Esophagus (tissue), 2 donors: ENCODE results near the gene AJM1. TPM values are rescaled to one million over a fixed set of nuclear protein-coding genes. Genes with fewer than 3 reads are reported as not detected.
"Not testable (repeated sequence)": the region's sequence is repeated elsewhere in the genome, so short reads cannot be mapped to it uniquely, and the experiment has no call there.

Experiments used
- H3K27ac ChIP-seq, 2 donors: one replicate each; pipeline ENCODE4 v1.5.1; 2013; ENCODE audit warnings: low read depth in 2 of 2, mild to moderate bottlenecking in 2 of 2, inconsistent platforms in 1 of 2, low read length in 1 of 2, moderate library complexity in 1 of 2
- H3K27me3 ChIP-seq, 2 donors: one replicate each; pipeline ENCODE4 v1.6.1; 2013; ENCODE audit warnings: low read length in 2 of 2, control low read depth in 1 of 2, mild to moderate bottlenecking in 1 of 2; ENCODE audit not compliant: insufficient read depth in 2 of 2, control insufficient read depth in 1 of 2
- H3K36me3 ChIP-seq, 2 donors: one replicate each; pipeline ENCODE4 v1.6.1; 2013; ENCODE audit warnings: low read length in 1 of 2; ENCODE audit not compliant: control insufficient read depth in 2 of 2, insufficient read depth in 2 of 2
- H3K4me1 ChIP-seq, 2 donors: one replicate each; pipeline ENCODE4 v1.6.1; 2013; ENCODE audit warnings: low read length in 1 of 2; ENCODE audit not compliant: control insufficient read depth in 2 of 2, insufficient read depth in 2 of 2
- H3K4me3 ChIP-seq, 2 donors: one replicate each; pipeline ENCODE4 v1.5.1; 2013; ENCODE audit warnings: low read length in 2 of 2, mild to moderate bottlenecking in 2 of 2, low read depth in 1 of 2, moderate library complexity in 1 of 2
- H3K9me3 ChIP-seq, 2 donors: one replicate each; pipeline ENCODE4 v1.6.1; 2013; ENCODE audit warnings: mild to moderate bottlenecking in 2 of 2, low read depth in 1 of 2, low read length in 1 of 2, moderate library complexity in 1 of 2; ENCODE audit not compliant: control insufficient read depth in 2 of 2, insufficient read depth in 1 of 2
- WGBS, 2 donors: extraction: QIAGEN DNeasy Blood & Tissue Kit; methylation state at CpG; one replicate each; pipeline ENCODE4 v1.1.7; 2013; 5-methylcytosine and 5-hydroxymethylcytosine counted together
- polyA plus RNA-seq, 2 donors: library from polyadenylated mRNA; stranded (reverse); fragments of 200-250 nt; gene quantifications; one replicate each; pipeline ENCODE4 v1.2.3, GENCODE V29; 2013
- donor health status: healthy with polysubstance abuse.
- donor health status: Bipolar disorder and iron deficiency.

Gene AJM1
- polyA plus RNA-seq, 2 donors, result 1.9 to 3.7 TPM

DNA sequence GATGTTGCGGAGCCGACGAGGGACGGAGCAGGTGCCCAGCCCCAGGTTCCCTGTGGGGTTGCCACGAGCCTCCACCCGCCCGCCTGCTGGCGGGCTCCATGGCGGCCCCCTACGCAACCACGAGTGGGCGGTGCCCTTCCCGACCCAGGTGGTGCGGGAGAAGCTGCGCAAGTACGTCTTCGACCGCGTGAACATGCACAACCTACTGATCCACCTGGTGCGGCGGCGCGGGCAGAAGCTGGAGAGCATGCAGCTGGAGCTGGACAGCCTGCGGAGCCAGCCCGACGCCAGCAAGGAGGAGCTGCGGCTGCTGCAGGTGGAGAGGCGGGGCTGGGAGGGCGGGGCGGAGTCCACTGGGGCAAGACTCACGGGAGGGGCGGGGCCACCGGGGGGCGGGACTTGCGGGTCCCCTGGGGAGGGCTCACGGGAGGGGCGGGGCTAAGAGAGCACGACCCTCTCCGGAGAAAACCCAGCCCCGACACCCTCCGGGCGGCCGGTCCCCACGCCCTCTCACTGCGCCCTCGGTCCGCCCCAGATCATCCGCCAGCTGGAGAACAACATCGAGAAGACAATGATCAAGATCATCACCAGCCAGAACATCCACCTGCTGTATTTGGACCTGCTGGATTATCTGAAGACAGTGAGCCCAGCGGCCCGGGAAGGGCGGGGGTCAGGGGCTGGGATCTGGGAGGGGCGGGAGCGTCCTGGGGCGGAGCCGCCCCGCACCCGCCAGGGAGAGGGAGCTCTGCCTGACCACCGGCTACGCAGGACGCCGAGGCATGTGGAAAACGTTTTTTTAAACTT lies 42.2 kb upstream of the AJM1 start:
- peaks cover 13 to 28% of the 10 kb centered on the region in 2 donors for H3K4me1 ChIP-seq
- no peaks in the 10 kb centered on the region for H3K9me3 ChIP-seq
- 1% methylated on average over 57 to 63 of the region's 63 CpGs for WGBS, 2 donors
- H3K4me3 ChIP-seq, result peak overlapping the region; percentile 13 to 18
- no peaks in the 10 kb centered on the region for H3K36me3 ChIP-seq
- H3K27me3 ChIP-seq, result no peaks in the 10 kb centered on the region
- peak overlapping the region; percentile 16 to 58 for H3K27ac ChIP-seq

DNA sequence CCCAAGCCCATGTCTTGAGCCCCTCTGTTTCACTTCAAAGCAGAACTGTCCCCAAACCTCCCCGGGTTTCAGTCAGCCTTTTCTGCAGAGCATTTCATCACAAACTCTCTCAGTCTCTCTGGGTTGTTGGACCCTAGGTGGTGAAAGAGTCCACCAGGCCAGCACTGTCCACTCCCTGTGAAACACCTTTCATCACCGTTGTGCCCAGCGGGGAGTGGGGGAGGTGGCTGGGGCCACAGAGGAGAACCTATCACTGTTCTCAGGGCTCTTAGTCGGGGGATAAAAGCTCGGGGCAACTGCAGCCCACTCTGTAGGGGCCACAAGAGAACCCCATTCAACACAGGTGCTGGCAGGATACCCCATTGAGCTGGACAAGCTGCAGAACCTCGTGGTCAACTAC lies 40.0 kb upstream of the AJM1 start:
- H3K27me3 ChIP-seq, result no peaks in the 10 kb centered on the region
- 79 to 82% methylated on average over 6 of the region's 6 CpGs for WGBS, 2 donors
- H3K4me1 ChIP-seq, result peaks cover 17 to 40% of the 10 kb centered on the region in 2 donors
- H3K9me3 ChIP-seq, result no peaks in the 10 kb centered on the region
- H3K36me3 ChIP-seq, result no peaks in the 10 kb centered on the region
- H3K27ac ChIP-seq, result no peak overlapping the region
- no peak overlapping the region for H3K4me3 ChIP-seq

DNA sequence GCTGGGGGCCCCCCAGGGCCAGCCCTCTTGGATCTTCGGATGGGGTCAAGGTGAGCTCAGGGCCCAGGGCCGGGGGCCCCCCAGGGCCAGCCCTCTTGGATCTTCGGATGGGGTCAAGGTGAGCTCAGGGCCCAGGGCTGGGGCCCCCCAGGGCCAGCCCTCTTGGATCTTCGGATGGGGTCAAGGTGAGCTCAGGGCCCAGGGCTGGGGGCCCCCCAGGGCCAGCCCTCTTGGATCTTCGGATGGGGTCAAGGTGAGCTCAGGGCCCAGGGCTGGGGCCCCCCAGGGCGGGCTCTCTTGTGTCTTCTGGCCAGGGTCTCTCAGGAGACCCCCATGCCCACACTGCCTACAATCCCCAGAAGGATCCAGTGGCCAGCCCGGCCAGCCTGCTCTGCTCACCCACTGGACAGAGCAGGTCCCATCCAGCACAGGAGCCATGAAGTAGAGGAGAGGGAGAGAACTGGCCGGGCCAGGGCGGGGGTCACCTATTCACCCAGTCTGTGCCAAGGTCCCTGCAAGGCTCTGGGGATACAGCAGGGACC lies 39.2 kb upstream of the AJM1 start:
- H3K4me3 ChIP-seq, H3K27ac ChIP-seq, H3K27me3 ChIP-seq, H3K9me3 ChIP-seq, H3K36me3 ChIP-seq: not testable (repeated sequence)
- 95 to 96% methylated on average over 6 to 8 of the region's 9 CpGs for whole genome bisulfite sequencing, 2 donors
- H3K4me1 ChIP-seq, result peaks cover 17 to 40% of the 10 kb centered on the region in 2 donors

DNA sequence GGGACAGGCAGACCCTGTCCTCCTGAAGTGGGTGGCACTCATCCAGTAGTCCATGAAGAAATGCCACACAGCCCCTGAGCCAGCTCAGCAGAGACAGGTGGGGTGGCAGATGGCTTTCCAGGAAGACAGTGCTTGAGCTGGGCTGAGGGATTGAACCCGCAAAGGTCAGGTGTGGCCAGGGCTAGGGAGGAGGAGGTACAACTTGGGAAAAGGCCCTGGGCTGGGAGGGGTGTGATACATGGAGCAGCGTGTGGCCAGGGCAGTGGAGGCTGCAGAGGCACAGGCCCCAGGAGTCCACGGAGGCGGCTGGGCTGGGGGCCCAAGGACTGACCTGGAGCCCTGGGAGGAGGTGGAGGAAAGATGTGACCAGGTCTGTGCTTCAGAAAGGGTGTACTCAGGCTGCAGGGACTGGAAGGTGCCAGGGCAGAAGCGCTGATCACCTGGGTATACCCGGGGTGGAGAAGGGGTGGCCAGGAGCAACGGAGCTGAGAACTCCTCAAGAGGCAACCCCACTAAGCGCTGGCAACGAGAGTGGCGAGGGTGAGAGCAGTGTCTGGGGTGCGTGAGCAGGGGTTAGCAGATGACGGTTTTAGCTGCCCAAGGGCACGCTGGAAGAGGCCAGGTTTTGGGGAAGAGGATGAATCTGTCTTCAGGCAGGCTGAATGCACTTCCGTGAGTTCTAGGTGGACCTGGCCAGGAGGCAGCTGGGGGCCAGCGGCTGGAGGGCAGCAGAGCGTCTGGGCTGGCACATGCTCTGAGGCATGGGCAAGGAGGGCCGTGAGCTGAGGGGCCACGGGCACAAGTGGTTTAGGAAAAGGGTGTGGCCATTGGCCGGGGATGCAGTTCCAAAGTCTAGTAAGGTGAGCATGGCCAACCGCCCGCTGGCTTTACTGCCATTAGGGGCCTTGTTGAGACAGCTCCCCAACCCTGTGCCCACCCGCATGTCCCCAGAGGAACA lies 38.4 kb upstream of the AJM1 start:
- Histone ChIP-seq H3K4me1 (peaks cover 16 to 38% of the 10 kb centered on the region in 2 donors), H3K9me3 (no peaks in the 10 kb centered on the region), H3K27me3 (no peaks in the 10 kb centered on the region), H3K4me3 (no peak overlapping the region), H3K36me3 (no peaks in the 10 kb centered on the region), H3K27ac (no peak overlapping the region)
- 94 to 95% methylated on average over 22 of the region's 22 CpGs for WGBS, 2 donors

DNA sequence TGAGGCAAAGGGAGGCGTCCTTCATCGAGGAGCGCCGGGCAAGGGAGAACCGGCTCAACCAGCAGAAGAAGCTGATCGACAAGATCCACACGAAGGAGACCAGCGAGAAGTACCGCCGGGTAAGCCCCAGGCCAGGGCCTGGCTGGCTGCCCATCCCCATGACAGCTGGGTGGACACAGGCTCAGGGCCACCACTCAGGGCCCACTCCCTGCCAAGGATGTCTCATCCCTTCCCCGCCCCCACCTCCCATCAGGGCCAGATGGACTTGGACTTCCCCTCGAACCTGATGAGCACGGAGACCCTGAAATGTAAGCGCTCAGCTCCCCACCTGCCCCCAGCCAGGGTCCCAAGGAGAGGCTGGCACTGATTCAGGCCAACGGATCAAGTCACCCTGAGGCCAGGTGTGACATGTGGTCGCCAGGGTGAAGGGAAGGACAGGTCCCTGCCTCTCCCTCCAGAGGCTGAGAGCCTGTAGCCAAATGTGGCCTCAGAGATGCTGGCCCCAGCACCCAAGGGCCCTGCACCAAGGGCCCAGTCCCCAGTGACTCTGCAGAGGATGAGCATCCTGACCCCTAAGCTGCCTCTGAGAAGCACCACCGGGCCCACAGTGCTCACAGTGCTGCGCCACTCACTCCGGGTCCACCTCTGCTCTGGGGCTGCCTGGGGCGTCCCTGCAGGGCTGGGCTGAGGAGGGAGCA lies 37.6 kb upstream of the AJM1 start:
- no peaks in the 10 kb centered on the region for H3K27me3 ChIP-seq
- WGBS, 2 donors, result 87 to 90% methylated on average over 20 of the region's 20 CpGs
- H3K9me3 ChIP-seq, result no peaks in the 10 kb centered on the region
- no peak overlapping the region for H3K27ac ChIP-seq
- no peaks in the 10 kb centered on the region for H3K36me3 ChIP-seq
- H3K4me1 ChIP-seq, result peaks cover 11 to 35% of the 10 kb centered on the region in 2 donors
- H3K4me3 ChIP-seq, result no peak overlapping the region

DNA sequence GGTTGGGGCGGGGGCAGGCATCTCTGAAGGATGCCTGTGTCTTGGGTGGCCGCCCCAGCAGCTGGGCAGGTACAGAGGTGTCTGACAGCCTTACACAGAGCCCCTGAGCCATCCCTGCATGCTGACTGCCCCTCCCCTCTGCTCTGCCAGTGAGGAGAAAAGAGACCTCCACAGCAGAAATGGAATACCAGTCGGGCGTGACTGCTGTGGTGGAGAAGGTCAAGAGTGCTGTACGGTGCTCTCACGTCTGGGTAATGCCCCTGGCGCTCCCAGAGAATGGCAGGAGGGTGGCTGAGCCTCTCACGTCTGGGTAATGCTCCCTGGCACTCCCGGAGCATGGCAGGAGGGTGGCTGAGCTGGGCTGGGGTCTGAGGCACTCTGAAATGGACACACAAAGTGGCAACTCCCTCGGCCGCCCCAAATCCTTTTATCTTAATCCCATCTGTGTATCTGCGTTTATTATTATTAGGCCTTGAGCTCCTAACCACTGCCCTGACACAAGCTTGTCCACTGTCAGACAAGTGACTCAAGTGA lies 37.0 kb upstream of the AJM1 start:
- peaks cover 12 to 34% of the 10 kb centered on the region in 2 donors for H3K4me1 ChIP-seq
- no peak overlapping the region for H3K27ac ChIP-seq
- H3K36me3 ChIP-seq, result no peaks in the 10 kb centered on the region
- no peaks in the 10 kb centered on the region for H3K27me3 ChIP-seq
- H3K9me3 ChIP-seq, result no peaks in the 10 kb centered on the region
- no peak overlapping the region for H3K4me3 ChIP-seq
- 90 to 92% methylated on average over 12 of the region's 12 CpGs for WGBS, 2 donors

DNA sequence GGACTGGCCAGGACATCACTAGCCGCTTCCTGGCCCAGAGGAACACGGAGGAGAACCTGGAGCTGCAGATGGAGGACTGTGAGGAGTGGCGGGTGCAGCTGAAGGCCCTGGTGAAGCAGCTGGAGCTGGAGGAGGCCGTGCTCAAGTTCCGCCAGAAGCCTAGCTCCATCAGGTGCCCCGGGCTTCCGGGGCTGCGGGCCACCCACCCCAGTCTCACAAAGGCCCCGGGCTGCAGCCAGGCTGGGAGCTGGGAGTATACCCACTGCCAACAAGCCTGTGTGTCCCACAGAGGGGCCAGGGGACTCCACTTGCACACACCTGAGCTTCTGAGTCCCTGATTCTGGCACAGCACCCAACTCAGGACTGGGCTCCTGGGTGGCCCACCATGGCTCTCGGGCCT lies 36.2 kb upstream of the AJM1 start:
- H3K27me3 ChIP-seq, result no peaks in the 10 kb centered on the region
- peaks cover 9 to 30% of the 10 kb centered on the region in 2 donors for H3K4me1 ChIP-seq
- no peaks in the 10 kb centered on the region for H3K36me3 ChIP-seq
- no peak overlapping the region for H3K27ac ChIP-seq
- H3K4me3 ChIP-seq, result no peak overlapping the region
- H3K9me3 ChIP-seq, result no peaks in the 10 kb centered on the region
- WGBS, 2 donors, result 97 to 98% methylated on average over 10 of the region's 10 CpGs

DNA sequence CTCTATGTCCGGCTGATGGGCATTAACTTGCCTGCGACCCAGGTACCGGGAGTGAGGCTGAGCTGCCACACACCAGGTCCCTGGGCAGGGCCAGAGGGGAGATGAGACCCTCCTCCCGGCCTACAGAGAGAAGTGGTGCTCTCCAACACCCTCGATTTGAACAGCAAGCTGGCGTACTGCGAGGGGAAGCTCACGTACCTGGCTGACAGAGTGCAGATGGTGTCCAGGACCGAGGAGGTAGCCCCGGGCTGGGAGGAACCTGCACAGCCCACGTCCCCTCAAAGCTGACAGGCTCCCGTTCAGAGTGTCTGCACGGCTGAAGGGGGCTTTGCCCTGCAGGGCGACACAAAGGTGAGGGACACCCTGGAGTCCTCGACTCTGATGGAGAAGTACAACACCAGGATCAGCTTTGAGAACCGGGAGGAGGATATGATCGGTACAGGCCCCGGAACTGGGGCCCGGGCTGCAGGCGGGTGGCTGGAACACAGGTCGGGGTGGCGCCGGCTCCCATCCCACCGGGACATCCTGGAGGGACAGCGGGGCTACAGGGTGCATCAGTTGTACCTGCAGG lies 35.6 kb upstream of the AJM1 start:
- Histone ChIP-seq H3K36me3 (no peaks in the 10 kb centered on the region), H3K27ac (peak overlapping the region; percentile 97), H3K4me1 (peaks cover 9 to 30% of the 10 kb centered on the region in 2 donors), H3K27me3 (no peaks in the 10 kb centered on the region), H3K9me3 (no peaks in the 10 kb centered on the region), H3K4me3 (peak overlapping the region; percentile 87 to 99)
- 55 to 69% methylated on average over 25 of the region's 25 CpGs for WGBS, 2 donors
